ENCODE results near the gene RAD51B.

GRCh38 chr14:68262567-68262966, 443.0 kb downstream of the RAD51B start:
- no peak for TF ChIP-seq CTCF (IDR thresholded peaks at IDR 0.05)
- TF ChIP-seq POLR2AphosphoS5 (IDR thresholded peaks at IDR 0.05), result no peak
